PC-3 (cell line): Measurements from ENCODE around the gene SDHD.

ENCODE experiments used
- EZH2phosphoT487 ChIP-seq: fragments of 300-600 bp; sonication (generic); IDR thresholded peaks from 2 replicates; pipeline ENCODE4 v1.6.1; 2018; ENCODE audit warnings: mild to moderate bottlenecking, antibody characterized with exemption, low read length, borderline replicate concordance
- TF ChIP-seq, protein P1 (sequence below): fragments of 300-600 bp; sonication (generic); conservative IDR thresholded peaks from 2 replicates; pipeline ENCODE4 v1.5.1; 2017; ENCODE audit warnings: antibody characterized with exemption, low read depth, mild to moderate bottlenecking, low read length

- TF ChIP-seq, protein P1, sequence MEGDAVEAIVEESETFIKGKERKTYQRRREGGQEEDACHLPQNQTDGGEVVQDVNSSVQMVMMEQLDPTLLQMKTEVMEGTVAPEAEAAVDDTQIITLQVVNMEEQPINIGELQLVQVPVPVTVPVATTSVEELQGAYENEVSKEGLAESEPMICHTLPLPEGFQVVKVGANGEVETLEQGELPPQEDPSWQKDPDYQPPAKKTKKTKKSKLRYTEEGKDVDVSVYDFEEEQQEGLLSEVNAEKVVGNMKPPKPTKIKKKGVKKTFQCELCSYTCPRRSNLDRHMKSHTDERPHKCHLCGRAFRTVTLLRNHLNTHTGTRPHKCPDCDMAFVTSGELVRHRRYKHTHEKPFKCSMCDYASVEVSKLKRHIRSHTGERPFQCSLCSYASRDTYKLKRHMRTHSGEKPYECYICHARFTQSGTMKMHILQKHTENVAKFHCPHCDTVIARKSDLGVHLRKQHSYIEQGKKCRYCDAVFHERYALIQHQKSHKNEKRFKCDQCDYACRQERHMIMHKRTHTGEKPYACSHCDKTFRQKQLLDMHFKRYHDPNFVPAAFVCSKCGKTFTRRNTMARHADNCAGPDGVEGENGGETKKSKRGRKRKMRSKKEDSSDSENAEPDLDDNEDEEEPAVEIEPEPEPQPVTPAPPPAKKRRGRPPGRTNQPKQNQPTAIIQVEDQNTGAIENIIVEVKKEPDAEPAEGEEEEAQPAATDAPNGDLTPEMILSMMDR, result no peak
- TF ChIP-seq EZH2phosphoT487, result no peak
Measured at GRCh38 chr11:112143597-112143996, 56.9 kb downstream of the SDHD start.
